Sciatic nerve (tissue), 2 donors: ENCODE measurements around the gene ADPRS. TPM values are rescaled to one million over a fixed set of nuclear protein-coding genes. Genes with fewer than 3 reads are reported as not detected.
A peak's percentile ranks its signal among the peaks of the same experiment; 100 is the strongest.

Experiments used
- ATAC-seq: fragments of 200-7000 bp; cut with Tn5 transposase; one replicate; pipeline ENCODE4 v1.9.1; 2020; ENCODE audit warnings: mild to moderate bottlenecking, moderate library complexity
- DNase-seq: peaks from one replicate; pipeline ENCODE4 v3.0.0-alpha.2; 2020; ENCODE audit warnings: low spot score
- intact Hi-C: fragments of 100-400 bp; cut with DNase I; formaldehyde crosslinking; loops from one replicate; pipeline ENCODE4 v1.14.2; 2022
- total RNA-seq: library from RNA; stranded (reverse); fragmentation: NEBNext Ultra II Directional; extraction: Animal tissue kit (Norgen Biotek cat#: 25700); gene quantifications from one replicate; pipeline ENCODE4 v1.2.1, GENCODE V29; 2021
- donor health status: DM: no; HTN: no; CAD: no.
- donor health status: DM: no; HTN: no; CAD: no.

ADPRS gene
- total RNA-seq, 1 donor from 2014 or later = 25.0 TPM

DNA sequence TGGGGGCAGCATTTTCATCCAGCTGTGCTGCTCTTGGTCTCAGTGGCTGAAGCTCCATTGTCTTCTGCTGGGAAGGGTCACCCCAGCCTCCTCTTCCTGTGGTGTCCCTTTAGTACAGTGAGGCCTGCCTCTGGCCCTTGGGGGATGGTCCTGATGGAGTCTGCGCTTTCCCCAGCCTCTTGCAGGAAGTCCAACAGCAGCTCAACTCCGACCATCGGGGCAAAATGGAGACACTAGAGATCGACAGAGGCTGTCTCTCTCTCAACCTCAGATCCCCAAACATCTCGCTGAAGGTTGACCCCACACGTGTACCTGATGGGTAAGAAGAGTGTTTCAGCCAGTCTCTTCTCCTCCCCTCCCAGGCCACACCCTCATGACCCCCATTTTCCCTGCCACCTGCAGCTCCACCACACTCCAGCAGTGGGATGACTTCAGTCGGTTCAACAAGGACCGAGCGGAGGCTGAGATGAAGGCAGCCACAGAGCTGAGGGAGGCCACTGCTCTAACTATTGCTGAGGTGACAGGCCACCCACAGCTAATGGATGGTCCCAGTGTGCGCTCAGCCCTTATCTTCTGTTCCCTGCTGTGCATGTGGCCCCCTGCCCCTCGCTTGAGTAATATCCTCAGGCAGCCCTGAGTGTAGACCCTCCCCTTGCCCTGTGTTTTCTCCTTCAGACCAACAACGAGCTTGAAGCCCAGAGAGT, 2.0 kb upstream of the ADPRS start:
- intact Hi-C loops = no loop called here
- ATAC-seq (no peak), DNase-seq (no peak)

GRCh38 chr1:36087233-36088123, 1.2 kb upstream of the ADPRS start:
- intact Hi-C loops = no loop called here
- ATAC-seq = no peak
- DNase-seq = no peak

- ATAC-seq = no peak
- intact Hi-C loops = no loop called here
Measured at GRCh38 chr1:36088265-36088576, 471 bp upstream of the ADPRS start.

GRCh38 chr1:36089393-36090121, 865 bp downstream of the ADPRS start:
- intact Hi-C loops = no loop called here
- ATAC-seq = no peak
- DNase-seq = no peak

More at GRCh38 chr1:36088265-36088576, 471 bp upstream of the ADPRS start:
- no peak for DNase-seq

DNA sequence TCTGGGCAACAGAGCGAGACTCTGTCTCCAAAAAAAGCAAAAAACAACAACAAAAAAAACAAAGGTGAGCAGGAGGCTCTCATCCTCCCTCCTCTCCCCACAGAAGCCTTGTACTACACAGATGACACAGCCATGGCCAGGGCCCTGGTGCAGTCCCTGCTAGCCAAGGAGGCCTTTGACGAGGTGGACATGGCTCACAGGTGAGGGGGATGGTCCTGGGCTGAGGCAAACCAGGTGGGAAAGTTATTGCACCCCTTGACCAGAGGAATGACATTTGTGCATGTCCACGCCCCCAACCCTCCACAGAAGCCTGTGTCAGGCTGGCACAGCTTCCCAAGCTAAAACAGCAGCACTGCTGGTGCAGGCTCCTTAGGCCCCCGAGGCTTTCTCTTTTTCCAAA, 2.4 kb downstream of the ADPRS start:
- intact Hi-C loops = no loop called here
- DNase-seq = no peak

GRCh38 chr1:36091698-36092097, 3.0 kb downstream of the ADPRS start:
- DNase-seq (peak; percentile 44), ATAC-seq (no peak)
- intact Hi-C loops = no loop called here

More for the DNA sequence above, 2.4 kb downstream of the ADPRS start:
- no peak for ATAC-seq

- intact Hi-C loops = no loop called here
- ATAC-seq (no peak), DNase-seq (peak; percentile 52)
Measured at GRCh38 chr1:36092166-36092797, 3.6 kb downstream of the ADPRS start.

- DNase-seq = peak; percentile 44
- intact Hi-C loops = no loop called here
- no peak for ATAC-seq
Measured at GRCh38 chr1:36092798-36093185, 4.1 kb downstream of the ADPRS start.

DNA sequence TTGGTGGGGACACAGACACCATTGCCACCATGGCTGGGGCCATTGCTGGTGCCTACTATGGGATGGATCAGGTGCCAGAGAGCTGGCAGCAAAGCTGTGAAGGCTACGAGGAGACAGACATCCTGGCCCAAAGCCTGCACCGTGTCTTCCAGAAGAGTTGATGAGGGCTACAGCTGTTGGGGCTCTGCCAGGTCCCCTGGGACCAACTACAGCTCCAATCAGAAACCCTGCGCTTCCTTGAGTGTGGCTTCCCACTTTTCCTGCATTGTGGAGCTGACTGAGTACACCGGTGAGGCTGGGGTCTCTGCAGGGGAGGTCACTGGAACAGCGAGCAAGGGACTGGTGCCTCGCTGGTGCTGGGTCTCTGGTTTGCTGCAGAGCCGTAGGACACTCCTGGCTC, 4.5 kb downstream of the ADPRS start:
- intact Hi-C loops = no loop called here
- peak; percentile 57 for DNase-seq

DNA sequence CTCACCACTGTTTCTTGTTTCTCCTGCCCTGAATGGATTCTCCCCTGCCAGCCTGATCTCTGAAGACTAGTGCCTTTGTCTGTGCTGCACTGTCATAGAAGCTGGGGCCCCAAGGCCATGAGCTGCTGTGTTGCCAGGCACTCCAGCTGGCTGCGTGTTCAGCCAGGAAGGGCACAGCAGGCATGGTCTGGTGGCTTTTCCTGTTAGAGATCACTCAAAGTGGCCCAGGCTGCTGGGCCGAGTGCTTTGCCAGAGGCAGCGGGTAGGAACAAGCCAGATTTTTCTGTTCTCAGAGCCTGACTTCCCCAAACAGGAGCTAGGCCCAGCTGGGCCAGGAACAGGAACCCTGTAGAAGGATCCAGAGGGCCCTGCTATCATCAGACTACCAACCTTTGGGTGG, 5.2 kb downstream of the ADPRS start:
- intact Hi-C loops = no loop called here
- DNase-seq (peak; percentile 50), ATAC-seq (no peak)

More for the DNA sequence above, 4.5 kb downstream of the ADPRS start:
- ATAC-seq = no peak

GRCh38 chr1:36094621-36095061, 5.9 kb downstream of the ADPRS start:
- ATAC-seq (peak; percentile 25), DNase-seq (no peak)
- intact Hi-C loops = loop anchor here (5.0 kb wide), 1 partner anchor 38 kb away; no protein-coding TSS in a partner anchor

DNA sequence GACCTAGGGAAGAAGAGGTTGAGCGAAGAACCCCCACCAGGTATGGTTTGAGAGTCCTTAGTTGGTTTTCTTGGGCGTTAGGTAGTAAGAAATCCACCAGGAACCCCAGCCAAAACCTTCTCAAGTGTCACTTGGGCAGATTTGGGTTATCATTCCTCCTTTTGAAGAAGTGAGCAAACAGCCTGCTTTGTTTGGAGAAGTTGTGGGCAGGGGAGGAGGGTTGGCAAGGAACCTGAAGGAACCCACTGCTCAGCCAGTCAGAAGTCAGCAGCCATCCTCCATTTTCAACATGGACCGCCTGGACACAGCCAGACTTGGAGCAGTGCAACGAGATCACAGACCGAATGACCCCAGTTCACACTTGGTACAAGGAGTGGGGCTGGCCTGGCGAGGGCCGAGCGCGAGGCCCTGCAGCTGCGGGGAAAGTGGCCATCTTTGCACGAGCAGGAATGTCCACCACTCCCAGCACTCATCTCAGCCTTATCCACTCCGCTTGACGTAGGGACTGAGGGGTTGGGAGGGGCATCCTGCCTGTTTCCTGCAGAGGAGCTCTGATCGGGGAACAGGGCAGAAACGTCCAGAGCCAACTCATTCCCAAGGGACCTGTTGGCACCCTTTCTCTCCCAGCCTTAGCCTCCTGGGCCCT, 7.2 kb downstream of the ADPRS start:
- intact Hi-C loops = loop anchor here (5.0 kb wide), 1 partner anchor 36 kb away; no protein-coding TSS in a partner anchor
- ATAC-seq (peak; percentile 9), DNase-seq (no peak)

DNA sequence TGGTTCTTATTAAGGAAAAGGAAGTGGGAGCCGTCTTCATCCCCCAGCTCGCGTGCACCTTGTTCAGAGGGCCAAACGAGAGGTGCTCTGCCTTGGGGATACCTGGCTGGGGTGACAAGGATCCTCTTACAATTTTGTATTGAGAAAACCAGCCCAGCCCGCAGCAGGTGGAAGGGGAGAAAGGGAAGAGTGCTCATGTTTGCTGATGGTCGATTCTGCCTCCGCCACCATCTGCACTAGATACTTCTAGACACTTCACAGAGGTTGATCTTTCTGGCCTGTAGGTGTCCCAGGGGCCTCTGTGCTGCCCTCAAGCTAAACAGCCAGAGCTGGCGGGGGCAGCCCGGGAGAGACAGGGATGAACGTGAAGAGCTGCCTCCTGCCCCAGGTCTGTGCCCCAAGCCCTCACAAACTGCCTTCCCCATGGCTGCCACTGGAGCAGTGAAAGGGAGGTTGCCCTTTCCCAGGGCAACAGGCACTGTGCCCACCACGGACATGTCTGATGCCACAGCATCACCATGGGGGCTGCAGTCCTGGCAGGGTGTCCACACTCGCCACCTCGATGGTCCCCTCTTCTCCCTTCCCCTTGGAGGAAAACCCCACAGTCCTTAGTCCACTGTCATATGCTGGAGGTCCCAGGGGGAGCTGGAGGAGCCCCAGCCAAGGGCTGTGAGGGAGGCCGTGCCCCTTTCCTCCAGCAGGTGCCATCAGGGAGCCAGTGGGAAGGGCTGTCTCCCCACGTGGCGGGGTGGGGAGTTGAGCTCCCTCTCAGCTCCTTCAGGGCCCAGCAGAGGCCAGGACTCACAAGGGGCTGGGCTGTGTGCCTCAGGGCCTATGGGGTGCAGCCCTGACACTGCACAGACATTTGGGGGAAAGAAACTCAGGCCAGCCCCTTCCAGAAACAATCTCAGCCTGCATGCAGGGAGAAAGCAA, 8.1 kb downstream of the ADPRS start:
- ATAC-seq (no peak), DNase-seq (no peak)
- intact Hi-C loops = loop anchor here (5.0 kb wide), 1 partner anchor 36 kb away; no protein-coding TSS in a partner anchor

- DNase-seq = no peak
- no peak for ATAC-seq
- intact Hi-C loops = loop anchor here (5.0 kb wide), 1 partner anchor 34 kb away; no protein-coding TSS in a partner anchor
Measured at GRCh38 chr1:36097693-36098585, 9.2 kb downstream of the ADPRS start.

- DNase-seq (no peak), ATAC-seq (no peak)
- intact Hi-C loops = loop anchor here (5.0 kb wide), 1 partner anchor 33 kb away; no protein-coding TSS in a partner anchor
Measured at GRCh38 chr1:36098650-36099365, 10.1 kb downstream of the ADPRS start.
